GM19351 (cell line): ENCODE data around the gene OR4A47.
"Not testable (repeated sequence)": the region's sequence is repeated elsewhere in the genome, so short reads cannot be mapped to it uniquely, and the experiment has no call there.

Experiments used
- ATAC-seq: cut with Tn5 transposase; IDR thresholded peaks from one replicate; pipeline ENCODE4 v1.9.1; 2021; ENCODE audit warnings: mild to moderate bottlenecking, moderate library complexity; ENCODE audit not compliant: unreplicated experiment

OR4A47 gene

GRCh38 chr11:48488493-48488892 lies at the start of gene OR4A47:
Gene OR4A47, plus strand, starts transcription at chr11:48488793. Its CDS starts 0 bp downstream, at chr11:48488793.
- ATAC-seq, result not testable (repeated sequence)

- not testable (repeated sequence) for ATAC-seq
These were observed 32.7 kb upstream of the OR4A47 start for GRCh38 chr11:48455909-48456308.

- ATAC-seq, result not testable (repeated sequence)
These were observed 14.6 kb upstream of the OR4A47 start for GRCh38 chr11:48473966-48474365.

DNA sequence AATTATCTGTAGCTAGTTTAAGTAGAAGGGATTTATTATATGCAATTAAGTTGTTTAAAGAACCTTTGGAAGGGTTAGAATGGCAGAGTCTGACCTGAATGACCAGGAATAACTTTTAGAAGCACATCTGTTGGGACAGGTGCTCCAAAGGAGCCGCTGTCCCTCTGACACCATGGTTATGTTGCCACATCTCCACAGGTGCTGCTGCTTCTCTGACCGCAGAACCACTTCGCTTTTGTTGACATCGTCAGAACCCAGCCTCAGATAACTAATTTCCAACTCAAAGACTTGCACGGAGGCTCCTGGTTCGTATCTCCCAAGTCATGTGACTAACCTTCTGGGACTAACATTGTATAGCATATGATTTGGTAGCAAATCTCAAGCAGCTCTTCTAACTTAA lies 13.9 kb upstream of the OR4A47 start:
- ATAC-seq, result not testable (repeated sequence)

- not testable (repeated sequence) for ATAC-seq
These were observed 17.6 kb downstream of the OR4A47 start for GRCh38 chr11:48506169-48506568.

- no peak for ATAC-seq
These were observed 50.4 kb downstream of the OR4A47 start for GRCh38 chr11:48538991-48539390.
